GM21723 (cell line): ENCODE measurements around the gene PRR11.
"Not testable (repeated sequence)": the region's sequence is repeated elsewhere in the genome, so short reads cannot be mapped to it uniquely, and the experiment has no call there.

Experiments used
- ATAC-seq: cut with Tn5 transposase; IDR thresholded peaks from one replicate; pipeline ENCODE4 v1.9.1; 2021; ENCODE audit warnings: mild to moderate bottlenecking, moderate library complexity; ENCODE audit not compliant: unreplicated experiment

The PRR11 gene

DNA sequence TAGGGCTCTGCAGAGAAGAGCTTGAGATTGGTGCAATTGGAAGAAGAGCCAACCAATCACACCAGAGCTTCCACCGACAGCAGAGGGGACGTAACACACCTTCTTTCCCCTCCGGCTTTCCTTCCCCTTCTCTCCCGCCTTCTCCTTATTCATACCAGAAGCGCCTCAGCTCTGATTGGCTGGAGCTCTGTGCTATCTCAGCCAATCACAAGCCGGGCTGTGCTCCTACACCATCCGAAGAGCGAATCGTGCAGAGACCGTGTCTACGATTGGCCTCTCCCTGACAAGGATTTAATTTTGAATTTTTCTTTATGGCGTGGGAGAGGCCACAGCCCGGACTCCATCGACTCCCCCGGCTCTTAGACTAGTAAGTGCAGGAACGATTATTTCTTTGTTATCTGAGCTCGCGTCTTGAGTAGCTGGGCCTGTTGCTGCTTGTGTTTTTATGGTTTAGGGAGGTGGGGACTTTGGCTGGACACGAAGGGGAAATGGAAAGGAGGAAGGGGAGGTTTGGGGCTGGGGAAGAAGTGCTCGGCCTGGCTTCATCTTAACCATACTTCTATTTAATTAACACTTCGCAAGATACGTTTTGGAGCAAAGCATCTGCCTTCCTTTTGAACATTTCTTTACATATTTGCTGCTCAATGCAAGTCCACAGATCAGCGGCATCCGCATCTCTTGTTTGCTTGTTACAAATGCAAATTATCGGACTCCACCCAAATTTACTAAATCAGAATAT is at the start of gene PRR11:
Gene PRR11, plus strand, starts transcription at position 308 of the 739 bp plus-strand sequence. CDS start 14,007 bp downstream, outside the sequence.
- peak; percentile 82 for ATAC-seq

DNA sequence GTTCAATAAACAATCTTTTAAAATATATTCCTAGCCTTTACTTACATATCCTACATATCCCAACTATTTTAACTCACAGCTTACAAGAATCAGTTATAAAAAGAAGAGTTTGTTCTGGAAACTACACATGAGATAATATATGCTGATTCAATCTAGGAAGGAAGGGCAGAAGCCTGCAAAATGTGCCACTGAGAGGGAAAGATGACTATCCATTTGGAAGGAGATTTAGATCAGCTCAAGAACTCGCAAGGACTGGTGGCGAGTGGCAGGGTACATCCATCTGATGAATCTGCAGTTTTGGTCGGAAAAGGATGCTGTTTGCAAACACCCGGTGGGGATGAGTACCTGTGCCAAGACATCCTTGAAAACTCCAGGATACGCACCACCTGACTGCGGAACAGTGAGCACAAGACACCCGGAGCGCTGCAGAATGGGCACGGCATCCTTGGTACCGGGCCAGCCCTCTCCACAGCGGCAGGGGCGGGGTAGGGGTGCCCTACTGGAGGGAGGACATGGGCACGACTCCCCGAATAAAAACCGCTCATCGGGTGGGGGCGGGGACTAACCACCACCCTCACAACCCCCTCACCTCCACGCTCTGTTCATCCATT is 49.6 kb upstream of the PRR11 start:
- ATAC-seq, result peak; percentile 39

DNA sequence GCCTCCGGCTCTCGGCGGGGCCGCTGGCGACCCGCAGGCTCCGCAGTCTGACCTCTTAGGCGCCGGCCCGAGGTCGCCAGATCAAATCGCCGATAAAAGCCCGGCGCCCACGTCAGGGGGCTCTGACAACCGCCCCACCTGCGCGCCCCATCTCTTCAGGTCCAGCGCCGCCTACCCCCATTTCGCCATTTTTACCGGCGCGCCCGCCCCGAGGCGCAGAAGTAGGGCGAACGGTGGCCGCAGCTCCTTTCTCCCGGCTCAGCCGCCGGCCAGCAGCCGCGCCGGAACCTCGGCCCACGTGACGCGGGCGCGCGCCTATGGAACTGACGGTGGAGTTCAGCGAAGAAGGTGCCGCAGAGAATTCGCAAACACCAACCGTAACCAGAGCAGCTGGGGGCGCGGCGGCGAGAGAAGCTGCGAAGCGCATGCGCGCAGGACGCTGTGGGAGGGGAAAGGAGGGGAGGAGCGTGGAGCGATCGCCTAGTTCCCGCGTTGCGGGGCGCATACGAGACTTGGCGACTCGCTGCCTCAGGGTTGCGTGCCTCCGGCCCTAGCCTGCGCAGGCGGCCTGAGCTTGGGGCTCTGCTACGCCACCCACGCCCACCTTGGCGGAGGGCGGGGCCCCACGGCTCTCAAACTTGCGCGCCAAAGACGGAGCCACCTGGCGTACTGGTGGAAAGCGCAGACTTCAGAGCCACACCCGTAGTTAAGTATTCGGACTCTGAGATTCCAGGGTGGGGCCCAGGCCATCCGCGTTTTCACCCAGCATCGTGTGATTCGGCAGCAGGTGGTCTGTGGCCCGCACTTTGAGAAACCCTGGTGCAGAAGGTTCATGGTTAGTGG is 48.9 kb upstream of the PRR11 start, which contains the start of gene TRIM37:
Gene TRIM37, minus strand, starts transcription at position 418 of the 843 bp plus-strand sequence. CDS start 419 bp downstream, outside the sequence.
- peak; percentile 90 for ATAC-seq

DNA sequence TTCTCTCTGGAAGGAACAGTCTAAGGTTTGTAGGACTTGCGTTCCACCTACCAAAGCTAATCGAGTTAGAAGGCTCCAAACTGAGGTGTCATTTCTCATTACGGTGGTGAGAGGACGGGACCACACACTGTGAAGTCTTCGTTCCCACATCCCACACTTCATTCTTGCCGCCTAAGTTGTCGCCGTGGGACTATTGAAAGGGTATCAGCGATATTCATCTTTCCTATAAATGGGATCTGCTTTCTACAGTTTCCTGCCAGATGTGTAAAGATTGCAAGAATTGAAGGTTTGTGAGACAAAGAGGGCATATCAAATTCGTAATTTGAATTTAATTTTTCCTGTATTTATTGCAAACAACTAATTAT is 48.3 kb upstream of the PRR11 start:
- peak; percentile 7 for ATAC-seq

DNA sequence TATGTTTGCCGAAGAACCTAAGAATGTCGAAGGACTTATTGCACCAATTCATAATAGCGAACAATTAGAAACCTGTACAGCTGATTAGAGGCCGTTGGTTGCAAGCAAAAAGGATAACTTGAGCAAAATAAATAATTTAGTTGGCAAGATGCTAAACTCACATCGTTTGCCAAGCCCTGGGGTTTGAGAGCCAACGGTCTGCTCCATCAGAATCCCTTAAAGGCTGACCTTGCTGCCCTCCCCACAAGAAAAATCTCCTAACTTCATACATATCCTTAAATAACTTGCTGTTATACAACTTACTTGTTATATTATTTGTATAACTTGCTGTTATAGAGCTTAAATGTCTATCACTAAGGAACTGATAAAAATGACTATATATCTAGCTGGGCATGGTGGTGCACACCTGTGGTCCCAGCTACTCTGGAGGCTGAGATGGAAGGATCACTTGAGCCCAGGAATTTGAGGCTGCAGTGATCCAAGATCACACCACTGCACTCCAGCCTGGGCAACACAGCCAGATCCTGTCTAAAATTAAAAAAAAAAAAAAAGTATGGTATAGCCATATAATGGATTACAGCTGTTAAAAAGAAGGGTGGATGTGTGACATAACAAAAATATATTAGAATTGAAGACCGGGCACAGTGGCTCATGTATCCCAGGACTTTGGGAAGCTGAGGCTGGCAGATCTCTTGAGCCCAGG is 47.0 kb upstream of the PRR11 start:
- ATAC-seq, result no peak

DNA sequence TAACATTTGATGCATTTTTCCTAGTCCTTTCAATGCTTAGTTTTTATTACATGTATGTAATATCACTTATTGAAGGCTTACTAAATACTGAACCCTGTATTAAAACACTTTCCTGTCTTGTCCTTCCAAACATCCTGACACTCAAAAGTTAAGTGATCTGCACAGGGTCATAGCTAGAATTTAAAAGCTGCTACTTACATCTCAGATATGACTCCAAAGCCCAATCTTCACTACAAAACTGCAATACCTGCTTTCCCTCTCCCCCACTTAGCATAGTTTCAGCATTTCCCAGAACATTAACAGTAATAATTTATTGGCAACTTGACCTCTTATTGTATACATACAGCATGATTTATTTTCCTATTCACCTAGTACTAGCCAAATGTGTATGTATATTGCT is 44.6 kb upstream of the PRR11 start:
- ATAC-seq, result no peak

DNA sequence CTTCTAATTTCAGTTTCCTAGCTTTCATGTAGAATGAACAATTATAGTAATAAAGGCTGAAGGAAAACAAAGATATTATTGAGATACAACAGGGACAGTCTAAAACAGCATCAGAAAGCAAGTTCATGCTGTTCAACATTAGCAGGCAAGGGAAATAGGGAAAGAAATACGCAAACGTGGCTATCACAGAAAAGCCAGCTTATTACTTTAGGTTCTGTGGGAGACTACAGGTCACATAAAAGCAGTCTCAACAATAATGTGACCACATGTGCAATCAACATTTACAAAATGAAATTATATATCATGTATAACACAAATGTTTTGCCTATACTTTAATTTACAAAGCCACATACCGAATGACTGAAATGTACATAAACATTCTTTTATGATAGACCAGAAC is 44.0 kb upstream of the PRR11 start:
- ATAC-seq, result no peak

DNA sequence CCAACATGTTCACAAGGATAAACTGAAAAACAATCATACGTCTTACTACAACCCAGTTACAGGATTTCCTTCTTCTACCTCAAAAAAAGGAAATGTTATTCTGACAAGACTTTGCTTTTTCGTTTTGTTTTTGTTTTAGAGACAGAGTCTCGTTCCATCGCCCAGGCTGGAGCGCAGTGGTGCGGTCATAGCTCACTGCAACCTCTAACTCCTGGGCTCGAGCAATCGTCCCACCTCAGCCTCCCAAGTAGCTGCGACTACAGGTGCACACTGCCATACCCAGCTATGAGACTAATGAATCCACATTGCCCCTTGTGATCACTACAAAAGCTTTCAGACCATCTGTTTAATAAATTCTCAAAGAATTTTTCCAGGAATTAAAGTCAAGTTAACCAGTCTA is 40.1 kb upstream of the PRR11 start:
- no peak for ATAC-seq

DNA sequence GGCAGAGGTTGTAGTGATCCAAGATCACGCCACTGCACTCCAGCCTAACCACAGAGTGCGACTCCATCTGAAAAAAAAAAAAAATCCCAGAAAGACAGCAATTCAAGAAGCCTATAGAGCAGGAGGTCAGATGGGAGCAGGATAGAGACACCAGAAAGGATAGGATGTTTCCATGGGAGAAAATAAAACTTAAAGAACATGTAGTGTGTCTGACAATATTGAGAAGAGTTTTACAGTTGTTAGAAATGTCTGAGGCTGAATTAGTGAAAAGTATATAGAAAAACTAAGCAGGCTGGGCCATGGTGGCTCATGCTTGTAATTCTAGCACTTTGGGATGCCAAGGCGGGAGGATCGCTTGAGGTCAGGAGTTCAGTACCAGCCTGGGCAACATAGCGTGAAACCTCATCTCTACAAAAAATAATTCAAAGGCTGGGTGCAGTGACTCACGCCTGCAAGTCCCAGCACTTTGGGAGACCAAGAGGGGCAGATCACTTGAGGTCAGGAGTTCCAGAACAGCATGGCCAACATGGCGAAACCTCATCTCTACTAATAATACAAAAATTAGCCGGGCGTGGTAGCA is 33.6 kb upstream of the PRR11 start:
- no peak for ATAC-seq

DNA sequence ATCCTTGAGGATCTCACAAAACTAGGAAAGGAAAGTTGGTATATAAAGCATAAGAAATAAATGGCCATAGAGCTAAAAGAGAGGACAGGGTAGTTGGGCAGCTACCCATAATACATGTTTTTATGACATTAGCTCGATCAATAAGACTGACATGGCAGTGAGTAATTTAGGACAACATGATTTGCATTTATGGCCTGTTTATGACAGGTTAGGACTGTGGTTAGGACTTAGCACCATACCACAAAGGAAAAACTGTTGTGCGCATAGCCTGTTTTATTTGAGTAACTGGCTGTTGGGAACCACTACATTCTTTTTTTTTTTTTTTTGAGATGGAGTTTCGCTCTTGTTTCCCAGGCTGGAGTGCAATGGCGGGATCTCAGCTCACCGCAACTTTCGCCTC is 30.9 kb upstream of the PRR11 start:
- ATAC-seq, result no peak

DNA sequence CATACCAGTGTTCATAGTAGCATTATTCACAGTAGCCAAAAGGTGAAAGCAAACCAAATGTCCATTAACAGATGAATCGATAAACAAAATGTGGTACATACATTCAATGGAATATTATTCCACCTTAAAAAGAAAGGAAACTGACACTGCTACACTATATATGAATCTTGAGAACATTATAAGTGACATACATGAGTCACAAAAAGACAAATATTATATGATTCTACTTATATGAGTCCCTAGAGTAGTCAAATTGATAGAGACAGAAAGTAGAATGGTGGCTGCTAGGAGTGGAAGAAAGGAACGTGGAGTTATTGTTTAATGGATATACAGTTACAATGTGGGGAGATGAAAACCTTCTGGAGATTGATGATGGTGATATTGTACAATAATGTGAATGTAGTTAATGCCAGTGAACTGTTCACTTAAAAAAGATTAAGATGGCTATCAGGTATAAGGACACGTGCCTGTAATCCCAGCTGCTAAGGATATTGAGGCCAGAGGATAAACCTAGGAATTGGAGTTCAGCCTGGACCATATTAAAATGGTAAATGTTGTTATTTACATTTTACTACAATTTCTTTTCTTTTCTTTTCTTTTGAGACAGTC is 28.6 kb upstream of the PRR11 start:
- ATAC-seq, result no peak

DNA sequence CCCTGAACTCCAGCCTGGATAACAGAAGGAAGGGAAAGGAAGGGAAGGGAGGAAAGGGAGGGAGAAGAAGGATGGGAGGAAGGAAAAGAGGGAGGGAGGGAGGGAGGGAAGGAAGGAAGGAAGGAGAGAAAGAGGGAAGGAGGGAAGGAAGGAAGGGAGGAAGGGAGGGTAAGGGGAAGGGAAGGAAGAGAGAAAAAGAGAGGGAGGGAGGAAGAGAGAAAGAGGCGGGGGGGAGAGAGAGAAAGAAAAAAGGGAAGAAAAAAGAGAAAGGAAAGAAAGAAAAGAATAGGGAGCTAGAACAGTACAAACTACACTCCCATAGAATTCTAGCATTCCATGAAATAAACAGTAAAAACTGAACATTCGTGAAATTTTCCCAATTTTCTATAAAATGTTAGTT is 25.7 kb upstream of the PRR11 start:
- no peak for ATAC-seq

DNA sequence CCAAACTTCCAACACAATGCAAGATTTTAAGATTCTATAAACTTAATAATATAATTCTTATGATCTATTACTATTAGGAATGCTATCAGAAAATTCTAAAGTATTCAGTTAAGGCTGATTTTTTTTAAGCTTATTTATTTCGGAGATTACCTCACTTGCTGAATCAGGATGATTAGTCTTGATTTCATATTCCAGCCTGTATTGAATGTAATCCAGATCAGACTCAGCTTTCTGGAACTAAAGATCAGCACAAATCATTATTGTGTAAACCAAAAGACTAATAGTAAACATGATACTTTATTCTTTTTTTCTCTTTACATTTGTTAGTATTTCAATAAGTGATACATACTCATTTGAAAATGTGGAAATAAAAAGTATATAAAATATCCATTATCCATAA is 24.4 kb upstream of the PRR11 start:
- ATAC-seq, result no peak

DNA sequence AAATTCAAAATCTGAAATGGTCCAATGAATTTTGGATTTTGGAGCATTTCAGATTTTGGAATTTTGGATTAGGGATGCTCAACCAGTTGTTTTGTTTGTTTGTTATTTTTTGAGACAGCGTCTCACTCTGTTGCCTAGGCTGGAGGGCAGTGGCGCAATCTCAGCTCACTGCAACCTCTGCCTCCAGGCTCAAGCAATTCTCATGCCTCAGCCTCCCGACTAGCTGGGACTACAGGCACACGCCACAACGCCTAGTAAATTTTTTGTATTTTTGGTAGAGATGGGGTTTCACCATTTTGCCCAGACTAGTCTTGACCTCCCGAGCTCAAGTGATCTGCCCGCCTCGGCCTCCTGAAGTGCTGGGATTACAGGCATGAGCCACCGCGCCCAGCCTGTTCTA is 17.2 kb upstream of the PRR11 start:
- not testable (repeated sequence) for ATAC-seq

DNA sequence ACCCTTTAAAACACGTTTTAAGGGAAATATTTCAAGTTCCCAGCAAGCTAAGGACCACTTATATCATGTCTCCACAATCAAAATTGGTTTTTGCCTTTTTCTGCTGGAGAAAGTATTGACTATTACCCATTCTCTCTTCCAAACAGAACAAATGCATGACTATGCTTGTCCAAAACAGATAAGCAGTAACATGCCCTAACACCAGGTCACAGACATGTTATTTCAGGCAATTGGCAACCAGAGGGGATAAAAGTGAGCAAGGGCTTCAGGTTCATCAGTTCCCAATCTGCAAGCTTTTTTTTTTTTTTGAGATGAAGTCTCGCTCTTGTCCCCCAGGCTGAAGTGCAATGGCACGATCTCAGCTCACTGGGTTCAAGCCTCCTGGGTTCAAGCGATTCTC is 15.6 kb upstream of the PRR11 start:
- ATAC-seq, result no peak

DNA sequence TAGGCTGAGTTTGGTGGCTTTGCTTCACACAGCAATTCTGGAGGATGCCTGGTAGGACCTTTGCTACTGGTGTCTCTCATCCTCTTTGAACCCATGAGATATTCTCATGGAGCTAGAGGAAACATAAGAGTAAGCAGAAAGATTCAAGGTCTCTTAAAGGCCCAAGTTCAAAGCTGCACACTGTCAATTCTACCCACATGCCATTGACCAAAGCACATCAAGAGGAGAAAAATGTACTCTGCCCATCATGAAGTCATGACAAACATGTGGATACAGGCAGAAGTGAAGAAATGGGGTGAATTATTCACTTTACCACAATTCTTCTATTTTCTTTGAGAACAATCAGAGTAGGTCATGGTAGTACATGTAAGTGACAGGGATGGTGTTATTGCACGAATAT is 13.7 kb upstream of the PRR11 start:
- ATAC-seq, result no peak

DNA sequence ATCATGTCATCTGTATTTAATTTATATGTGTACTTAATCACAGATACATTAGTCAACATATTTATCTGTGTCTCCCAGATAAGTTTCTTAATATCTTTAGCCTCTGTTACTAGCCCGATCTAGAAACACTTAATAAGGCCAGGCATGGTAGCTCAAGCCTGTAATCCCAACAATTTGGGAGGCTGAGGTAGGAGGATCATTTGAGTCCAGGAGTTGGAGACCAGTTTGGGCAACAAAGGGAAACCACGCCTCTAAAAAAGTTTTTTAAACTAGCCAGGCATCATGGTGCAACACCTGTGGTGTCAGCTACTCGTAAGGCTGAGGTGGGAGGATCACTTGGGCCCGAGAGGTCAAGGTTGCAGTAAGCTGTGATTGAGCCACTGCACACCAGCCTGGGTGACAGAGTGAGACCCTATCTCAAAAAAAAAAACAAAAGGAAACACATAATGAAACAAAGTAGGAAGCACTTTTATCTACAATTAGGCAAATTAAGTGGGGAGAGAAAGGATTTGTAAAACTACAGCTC is 9.9 kb upstream of the PRR11 start:
- no peak for ATAC-seq

DNA sequence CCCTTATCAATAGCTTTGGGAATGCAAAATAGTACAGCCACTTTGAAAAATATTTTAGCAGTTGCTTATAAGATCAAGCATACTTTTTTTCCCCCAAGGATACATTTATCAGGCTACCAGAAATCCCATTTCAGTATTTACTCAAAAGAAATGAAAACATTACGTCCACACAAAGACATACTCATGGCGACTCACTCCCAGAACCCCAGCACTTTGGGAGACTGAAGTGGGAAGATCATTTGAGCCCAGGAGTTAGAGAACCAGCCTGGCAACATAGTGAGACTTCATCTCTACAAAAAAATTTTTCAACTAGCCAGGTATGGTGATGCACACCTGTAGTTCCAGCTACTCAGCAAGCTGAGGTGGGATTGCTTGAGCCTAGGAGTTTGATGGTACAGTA is 6.5 kb upstream of the PRR11 start:
- no peak for ATAC-seq

DNA sequence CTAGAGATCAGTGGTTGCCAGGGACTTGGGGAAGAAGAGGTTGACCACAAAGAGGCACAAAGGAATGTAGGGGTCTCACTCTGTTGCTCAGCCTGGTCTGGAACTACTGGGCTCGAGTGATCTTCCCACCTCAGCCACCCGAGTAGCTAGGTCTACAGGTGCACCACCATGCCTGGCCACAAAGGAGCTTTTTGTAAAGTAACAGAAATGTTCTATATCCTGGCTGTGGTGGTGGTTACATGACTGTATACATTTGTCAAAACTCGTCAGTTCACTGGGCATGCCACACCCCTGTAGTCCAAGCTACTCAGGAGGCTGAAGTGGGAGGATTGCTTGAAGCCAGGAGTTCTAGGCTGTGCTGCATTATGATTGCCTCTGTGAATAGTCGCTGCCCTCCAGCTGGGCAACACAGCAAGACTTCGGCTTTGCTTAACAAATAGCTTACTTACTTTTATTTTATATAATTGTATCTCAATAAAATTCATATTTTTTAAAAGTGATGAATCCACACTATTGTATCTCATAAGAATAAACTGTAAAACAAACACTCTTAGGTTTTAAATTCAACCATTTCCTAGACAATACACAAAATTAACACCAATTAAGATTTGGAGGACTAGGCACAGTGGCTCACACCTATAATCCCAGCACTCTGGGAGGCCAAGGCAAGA is 5.6 kb upstream of the PRR11 start:
- no peak for ATAC-seq

DNA sequence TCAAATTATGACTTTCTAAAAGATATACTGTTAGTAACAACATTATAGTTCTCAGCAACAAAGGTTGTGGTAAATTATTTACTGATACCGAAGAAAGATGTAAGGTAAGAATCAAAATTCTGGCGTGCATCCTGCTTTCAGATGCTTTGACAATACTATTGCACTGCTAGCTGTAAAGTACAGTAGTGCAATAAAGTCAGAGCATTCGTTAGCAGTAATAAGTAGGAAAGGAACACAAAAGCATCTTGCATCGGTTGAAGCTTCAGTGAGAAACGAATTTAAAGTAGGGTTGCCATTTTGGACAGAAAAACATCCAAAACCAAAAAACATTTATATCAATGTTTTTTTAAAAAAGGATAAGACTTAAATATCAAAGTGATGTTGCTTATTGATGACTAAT is 4.5 kb upstream of the PRR11 start:
- ATAC-seq, result no peak
